Fibroblast of gingiva (primary cell): ENCODE results near the gene GALNT2.

Experiments
- DNase-seq: peaks from one replicate; pipeline ENCODE4 v3.0.0-alpha.2; 2011; ENCODE audit warnings: low read depth

Gene GALNT2

GRCh38 chr1:230261928-230262650 is 195.1 kb downstream of the GALNT2 start:
- DNase-seq, result no peak

GRCh38 chr1:230262867-230263567 is 196.0 kb downstream of the GALNT2 start:
- no peak for DNase-seq

GRCh38 chr1:230263568-230264195 is 196.6 kb downstream of the GALNT2 start:
- no peak for DNase-seq

- no peak for DNase-seq
Observed at GRCh38 chr1:230264342-230264741, 197.3 kb downstream of the GALNT2 start.

GRCh38 chr1:230265200-230266115 is 198.4 kb downstream of the GALNT2 start:
- DNase-seq, result no peak

- DNase-seq, result no peak
Observed at GRCh38 chr1:230266456-230266855, 199.4 kb downstream of the GALNT2 start.

- no peak for DNase-seq
Observed at GRCh38 chr1:230267338-230268065, 200.5 kb downstream of the GALNT2 start.

- peak; percentile 66 for DNase-seq
Observed at GRCh38 chr1:230268371-230269170, 201.5 kb downstream of the GALNT2 start.

GRCh38 chr1:230270185-230270558 is 203.1 kb downstream of the GALNT2 start:
- no peak for DNase-seq

- DNase-seq, result no peak
Observed at GRCh38 chr1:230270559-230271281, 203.7 kb downstream of the GALNT2 start.

- no peak for DNase-seq
Observed at GRCh38 chr1:230271300-230272035, 204.4 kb downstream of the GALNT2 start.

- DNase-seq, result no peak
Observed at GRCh38 chr1:230272557-230272956, 205.5 kb downstream of the GALNT2 start.

- DNase-seq, result no peak
Observed at GRCh38 chr1:230273141-230273710, 206.2 kb downstream of the GALNT2 start.

- no peak for DNase-seq
Observed at GRCh38 chr1:230274254-230274653, 207.2 kb downstream of the GALNT2 start.

GRCh38 chr1:230276401-230276800 is 209.4 kb downstream of the GALNT2 start:
- DNase-seq, result no peak

- no peak for DNase-seq
Observed at GRCh38 chr1:230277201-230278025, 210.4 kb downstream of the GALNT2 start.

GRCh38 chr1:230278376-230278775 is 211.3 kb downstream of the GALNT2 start:
- no peak for DNase-seq
